ENCODE results near the gene HSPH1.

DNA sequence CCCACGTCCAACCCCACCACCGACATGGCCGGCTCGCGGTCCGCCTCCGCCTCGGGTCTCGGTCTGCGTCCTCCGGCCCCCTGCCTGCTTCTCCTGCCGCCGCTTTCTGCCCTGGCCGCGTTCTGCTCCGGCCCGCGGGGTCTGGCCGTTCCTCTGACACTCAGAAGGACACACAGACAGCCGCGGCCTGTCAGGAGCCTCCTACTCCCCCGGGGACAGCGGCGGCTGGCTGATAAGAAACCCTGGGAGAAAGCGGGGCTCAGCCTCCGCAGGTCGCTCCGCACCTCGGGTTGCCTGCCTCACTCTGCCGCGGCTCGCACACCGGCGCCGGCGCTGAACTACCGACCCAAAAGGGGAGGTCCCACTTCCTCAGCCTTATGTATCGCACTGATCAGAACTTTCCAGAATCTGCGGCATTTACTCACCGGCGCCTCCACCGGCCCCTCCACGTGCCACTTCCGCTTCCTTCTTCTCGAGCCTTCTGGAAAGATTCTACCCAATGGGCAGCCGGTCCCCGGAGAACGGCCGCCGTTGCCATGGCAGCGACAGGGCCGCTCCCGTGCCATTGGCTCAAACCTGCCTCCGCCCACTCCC lies at the start of gene HSPH1:
- TF ChIP-seq, protein P1, sequence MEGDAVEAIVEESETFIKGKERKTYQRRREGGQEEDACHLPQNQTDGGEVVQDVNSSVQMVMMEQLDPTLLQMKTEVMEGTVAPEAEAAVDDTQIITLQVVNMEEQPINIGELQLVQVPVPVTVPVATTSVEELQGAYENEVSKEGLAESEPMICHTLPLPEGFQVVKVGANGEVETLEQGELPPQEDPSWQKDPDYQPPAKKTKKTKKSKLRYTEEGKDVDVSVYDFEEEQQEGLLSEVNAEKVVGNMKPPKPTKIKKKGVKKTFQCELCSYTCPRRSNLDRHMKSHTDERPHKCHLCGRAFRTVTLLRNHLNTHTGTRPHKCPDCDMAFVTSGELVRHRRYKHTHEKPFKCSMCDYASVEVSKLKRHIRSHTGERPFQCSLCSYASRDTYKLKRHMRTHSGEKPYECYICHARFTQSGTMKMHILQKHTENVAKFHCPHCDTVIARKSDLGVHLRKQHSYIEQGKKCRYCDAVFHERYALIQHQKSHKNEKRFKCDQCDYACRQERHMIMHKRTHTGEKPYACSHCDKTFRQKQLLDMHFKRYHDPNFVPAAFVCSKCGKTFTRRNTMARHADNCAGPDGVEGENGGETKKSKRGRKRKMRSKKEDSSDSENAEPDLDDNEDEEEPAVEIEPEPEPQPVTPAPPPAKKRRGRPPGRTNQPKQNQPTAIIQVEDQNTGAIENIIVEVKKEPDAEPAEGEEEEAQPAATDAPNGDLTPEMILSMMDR (CRISPR knock-in tag; IDR thresholded peaks at IDR 0.05): no peak
- TF ChIP-seq DPF2 (CRISPR knock-in tag; IDR thresholded peaks at IDR 0.05; ENCODE audit: borderline replicate concordance, low read depth) (no peak), SP1 (IDR thresholded peaks at IDR 0.05) (no peak), SP1 (CRISPR knock-in tag; IDR thresholded peaks at IDR 0.05) (no peak), CBX2 (IDR thresholded peaks at IDR 0.05; ENCODE audit: low read depth, low read length) (no peak), CBX2 (CRISPR knock-in tag; IDR thresholded peaks at IDR 0.05; ENCODE audit: low read depth) (no peak)

All from HepG2 (cell line).